ENCODE measurements around the gene UBE2V1.

UBE2V1 gene

DNA sequence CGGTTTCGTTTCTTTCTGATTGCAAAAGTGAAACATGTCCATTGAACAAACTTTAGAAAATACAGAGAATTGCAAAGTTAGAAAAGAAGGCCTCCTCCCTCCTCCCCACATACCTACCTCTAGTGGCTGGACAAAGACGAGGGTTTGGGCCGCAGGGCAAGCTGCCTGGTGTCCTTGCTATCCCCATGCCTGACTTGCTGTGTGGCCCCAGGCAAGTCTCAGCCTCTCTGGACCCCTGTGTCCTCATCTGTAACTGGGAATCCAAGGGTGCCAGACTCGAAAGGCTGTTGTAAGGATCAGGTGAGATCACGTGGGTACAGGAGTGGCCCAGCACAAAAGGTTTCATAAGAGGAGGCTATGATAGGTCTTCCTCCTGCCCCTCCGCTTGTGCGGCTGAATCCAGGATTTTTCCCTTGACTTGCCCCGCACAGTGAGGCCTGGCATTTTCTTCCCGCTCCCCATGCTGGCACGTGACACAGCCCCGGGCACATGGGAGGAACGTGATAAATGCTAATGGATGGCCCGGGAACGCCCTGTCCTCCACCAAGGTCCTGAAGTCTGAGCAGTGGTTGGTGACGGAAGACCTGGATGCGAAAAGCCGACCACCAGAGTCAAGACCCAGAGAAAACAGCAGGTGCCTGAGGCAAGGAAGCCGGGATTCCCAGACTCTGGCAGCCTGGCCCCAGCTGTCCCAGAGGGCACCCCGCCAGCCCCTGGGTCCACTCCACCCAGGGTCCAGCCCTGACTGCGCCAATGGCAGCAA, 55.8 kb downstream of the UBE2V1 start:
- Histone ChIP-seq H3K4me3 (ENCODE audit: low read depth, low read length) (no peak overlapping the region), H3K9me3 (ENCODE audit: control insufficient read depth, insufficient read depth, low read length) (no peaks in the 10 kb centered on the region), H3K36me3 (ENCODE audit: control insufficient read depth, insufficient read depth, low read length) (no peaks in the 10 kb centered on the region), H3K27ac (ENCODE audit: low read depth, low read length) (no peak overlapping the region), H3K27me3 (ENCODE audit: control insufficient read depth, insufficient read depth, low read length) (no peaks in the 10 kb centered on the region), H3K4me1 (ENCODE audit: control insufficient read depth, insufficient read depth, low read length) (no peaks in the 10 kb centered on the region), H3K9ac (ENCODE audit: low read depth, low read length) (no peak overlapping the region)

DNA sequence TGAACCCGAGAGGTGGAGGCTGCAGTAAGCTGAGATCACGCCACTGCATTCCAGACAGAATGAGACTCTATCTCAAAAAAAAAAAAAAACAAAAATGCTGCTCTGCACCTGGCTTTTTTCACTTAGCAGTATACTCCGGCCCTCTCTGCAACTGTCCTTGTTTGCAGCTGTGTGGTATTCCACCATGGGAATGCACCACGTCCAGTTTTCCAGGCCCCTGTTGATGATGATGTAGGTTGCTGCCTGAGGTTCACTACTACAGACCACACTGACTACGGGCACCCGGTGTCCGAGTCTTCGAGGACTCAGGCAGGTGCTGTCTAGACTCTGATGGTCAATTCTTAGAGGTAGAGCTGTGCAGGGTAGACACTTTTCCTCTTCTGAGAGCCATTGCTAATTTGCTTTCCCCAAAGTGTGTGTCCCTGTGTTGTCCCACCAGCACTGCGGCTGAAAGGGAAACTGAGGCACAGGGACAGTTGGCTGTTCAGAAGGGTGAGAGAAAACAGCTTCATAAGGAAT, 56.5 kb downstream of the UBE2V1 start:
- H3K27me3 ChIP-seq (ENCODE audit: control insufficient read depth, insufficient read depth, low read length): no peaks in the 10 kb centered on the region
- no peaks in the 10 kb centered on the region for H3K4me1 ChIP-seq (ENCODE audit: control insufficient read depth, insufficient read depth, low read length)
- H3K36me3 ChIP-seq (ENCODE audit: control insufficient read depth, insufficient read depth, low read length): no peaks in the 10 kb centered on the region
- H3K9me3 ChIP-seq (ENCODE audit: control insufficient read depth, insufficient read depth, low read length): no peaks in the 10 kb centered on the region
- no peak overlapping the region for H3K9ac ChIP-seq (ENCODE audit: low read depth, low read length)
- H3K4me3 ChIP-seq (ENCODE audit: low read depth, low read length): no peak overlapping the region
- no peak overlapping the region for H3K27ac ChIP-seq (ENCODE audit: low read depth, low read length)

DNA sequence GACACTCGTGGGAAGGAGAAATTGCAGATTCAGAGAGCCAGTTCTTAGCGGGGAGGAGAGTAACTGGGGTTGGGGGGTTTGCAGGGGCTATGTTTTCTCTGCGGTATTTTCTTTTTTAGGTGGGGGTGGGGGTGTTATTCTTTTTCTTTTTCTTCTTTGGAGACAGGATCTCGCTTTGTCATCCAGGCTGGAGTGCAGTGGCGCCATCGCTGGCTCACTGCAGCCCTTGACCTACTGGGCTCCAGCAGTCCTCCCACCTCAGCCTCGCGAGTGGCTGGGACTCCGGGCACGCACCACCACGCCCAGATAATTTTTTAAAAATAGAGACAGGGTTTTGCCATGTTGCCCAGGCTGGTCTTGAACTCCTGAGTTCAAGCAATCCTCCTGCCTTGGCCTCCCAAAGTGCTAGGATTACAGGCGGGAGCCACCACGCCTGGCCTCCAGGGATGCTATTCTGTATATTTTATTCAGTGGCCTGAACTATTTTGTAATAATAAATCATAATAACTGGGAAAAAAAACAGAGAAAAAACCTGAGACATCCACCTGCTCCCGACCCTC, 57.3 kb downstream of the UBE2V1 start:
- no peaks in the 10 kb centered on the region for H3K9me3 ChIP-seq (ENCODE audit: control insufficient read depth, insufficient read depth, low read length)
- H3K36me3 ChIP-seq (ENCODE audit: control insufficient read depth, insufficient read depth, low read length): no peaks in the 10 kb centered on the region
- H3K9ac ChIP-seq (ENCODE audit: low read depth, low read length): no peak overlapping the region
- no peaks in the 10 kb centered on the region for H3K27me3 ChIP-seq (ENCODE audit: control insufficient read depth, insufficient read depth, low read length)
- H3K4me1 ChIP-seq (ENCODE audit: control insufficient read depth, insufficient read depth, low read length): no peaks in the 10 kb centered on the region
- no peak overlapping the region for H3K27ac ChIP-seq (ENCODE audit: low read depth, low read length)
- no peak overlapping the region for H3K4me3 ChIP-seq (ENCODE audit: low read depth, low read length)

DNA sequence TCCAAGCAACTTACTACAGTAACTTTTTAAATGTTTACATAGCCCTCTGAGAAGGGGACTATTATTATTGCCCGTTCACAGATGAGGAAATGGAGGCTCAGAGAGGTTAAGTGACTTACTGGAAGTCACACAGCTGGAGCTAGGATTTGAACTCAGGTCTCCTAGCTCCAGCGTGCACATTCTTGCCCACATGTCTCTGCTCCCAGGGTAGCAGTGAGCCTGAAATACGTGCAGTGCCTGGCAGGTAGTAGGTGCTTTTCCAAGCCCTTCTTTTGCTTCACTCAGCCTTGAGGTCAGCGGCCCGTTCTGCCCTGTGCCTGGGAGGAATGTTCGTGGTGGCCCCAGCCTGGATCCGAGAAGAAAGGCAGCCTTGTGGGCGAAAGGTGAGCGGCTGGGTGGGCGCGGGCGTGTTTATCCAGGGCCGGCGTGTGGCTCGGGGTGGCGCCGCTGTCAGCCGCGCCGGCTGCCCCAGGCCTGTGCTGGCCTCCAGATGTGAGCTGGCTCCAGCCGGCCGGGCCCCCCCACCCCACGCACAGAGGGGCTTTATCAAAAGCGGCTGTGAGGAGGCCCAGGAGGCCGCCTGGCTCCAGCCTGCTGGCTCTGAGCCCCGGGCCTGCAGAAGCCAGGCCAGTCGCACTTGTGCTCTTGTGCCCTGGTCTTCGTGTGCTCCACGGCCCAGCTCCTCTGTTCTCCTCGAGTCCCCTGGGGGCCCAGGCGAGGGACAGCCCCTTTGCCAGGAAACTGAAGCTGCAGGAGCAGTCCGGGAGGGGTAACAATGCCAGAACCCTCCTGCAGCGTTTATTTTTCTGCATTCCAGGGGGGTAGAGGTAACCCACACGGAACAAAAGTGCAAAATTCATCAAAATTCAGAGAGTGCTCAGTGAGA, 58.1 kb downstream of the UBE2V1 start:
- Histone ChIP-seq H3K9me3 (ENCODE audit: control insufficient read depth, insufficient read depth, low read length) (no peaks in the 10 kb centered on the region), H3K4me1 (ENCODE audit: control insufficient read depth, insufficient read depth, low read length) (no peaks in the 10 kb centered on the region), H3K9ac (ENCODE audit: low read depth, low read length) (no peak overlapping the region), H3K27ac (ENCODE audit: low read depth, low read length) (no peak overlapping the region), H3K36me3 (ENCODE audit: control insufficient read depth, insufficient read depth, low read length) (no peaks in the 10 kb centered on the region), H3K27me3 (ENCODE audit: control insufficient read depth, insufficient read depth, low read length) (no peaks in the 10 kb centered on the region), H3K4me3 (ENCODE audit: low read depth, low read length) (no peak overlapping the region)

DNA sequence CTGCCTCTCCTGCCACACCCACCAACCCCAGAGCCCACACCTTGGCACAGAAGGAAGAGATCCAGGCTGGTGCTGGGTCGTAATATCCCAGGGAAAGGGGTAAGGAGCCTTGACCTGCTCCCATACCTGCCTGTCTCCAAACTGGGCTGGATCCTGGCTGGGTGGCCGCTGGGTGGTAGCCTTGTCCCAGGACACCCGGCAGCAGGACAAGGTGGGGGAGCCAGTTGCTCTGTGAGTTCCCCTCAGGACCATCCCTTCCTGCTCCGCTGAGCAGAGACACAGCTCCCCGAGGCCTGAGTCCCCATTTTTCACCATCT, 58.8 kb downstream of the UBE2V1 start:
- Histone ChIP-seq H3K27ac (ENCODE audit: low read depth, low read length) (no peak overlapping the region), H3K9ac (ENCODE audit: low read depth, low read length) (no peak overlapping the region), H3K27me3 (ENCODE audit: control insufficient read depth, insufficient read depth, low read length) (no peaks in the 10 kb centered on the region), H3K9me3 (ENCODE audit: control insufficient read depth, insufficient read depth, low read length) (no peaks in the 10 kb centered on the region), H3K4me3 (ENCODE audit: low read depth, low read length) (no peak overlapping the region), H3K36me3 (ENCODE audit: control insufficient read depth, insufficient read depth, low read length) (no peaks in the 10 kb centered on the region), H3K4me1 (ENCODE audit: control insufficient read depth, insufficient read depth, low read length) (no peaks in the 10 kb centered on the region)

DNA sequence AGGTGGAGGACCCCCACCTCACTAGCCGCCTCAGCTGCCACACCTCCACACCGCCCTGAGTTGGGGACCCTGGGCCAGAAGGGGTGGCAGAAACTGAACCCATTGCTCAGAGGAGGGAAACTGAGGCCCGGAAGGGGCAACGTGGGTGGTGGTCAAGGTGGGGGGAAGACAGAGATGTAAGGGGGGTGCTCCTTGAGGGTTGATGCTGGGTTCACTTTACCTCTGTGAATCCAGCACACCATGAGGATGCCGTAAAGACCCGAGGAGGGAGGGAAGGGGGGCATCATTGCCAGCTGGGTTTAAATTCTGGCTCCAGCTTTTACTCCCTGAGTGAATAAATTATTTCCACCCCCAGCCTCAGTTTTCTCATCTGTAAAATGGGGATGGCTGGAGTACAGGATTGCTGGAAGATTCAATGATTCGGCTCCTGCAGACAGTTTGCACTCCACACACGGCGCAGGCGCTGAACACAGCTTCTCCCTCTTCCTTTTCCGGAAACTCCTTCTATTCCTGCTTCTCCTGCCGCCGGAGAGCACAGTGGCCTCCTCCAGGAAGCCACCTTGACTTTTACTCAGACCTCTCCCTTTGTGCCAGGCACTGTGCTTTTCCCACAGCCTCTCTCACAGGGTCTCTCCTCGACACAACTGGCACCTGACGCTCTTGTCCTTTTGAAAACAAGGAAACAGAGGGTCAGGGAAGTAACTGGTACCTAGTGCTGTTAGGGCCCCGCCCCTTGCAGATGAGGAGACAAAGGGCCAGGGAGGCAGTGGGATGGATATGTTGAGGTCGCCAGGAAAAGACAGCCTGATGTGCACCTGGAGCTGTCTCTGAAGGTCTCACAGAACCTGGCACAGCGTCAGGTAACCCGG, 59.4 kb downstream of the UBE2V1 start:
- H3K9me3 ChIP-seq (ENCODE audit: control insufficient read depth, insufficient read depth, low read length): no peaks in the 10 kb centered on the region
- no peak overlapping the region for H3K27ac ChIP-seq (ENCODE audit: low read depth, low read length)
- H3K4me3 ChIP-seq (ENCODE audit: low read depth, low read length): no peak overlapping the region
- H3K4me1 ChIP-seq (ENCODE audit: control insufficient read depth, insufficient read depth, low read length): no peaks in the 10 kb centered on the region
- no peak overlapping the region for H3K9ac ChIP-seq (ENCODE audit: low read depth, low read length)
- no peaks in the 10 kb centered on the region for H3K36me3 ChIP-seq (ENCODE audit: control insufficient read depth, insufficient read depth, low read length)
- no peaks in the 10 kb centered on the region for H3K27me3 ChIP-seq (ENCODE audit: control insufficient read depth, insufficient read depth, low read length)

DNA sequence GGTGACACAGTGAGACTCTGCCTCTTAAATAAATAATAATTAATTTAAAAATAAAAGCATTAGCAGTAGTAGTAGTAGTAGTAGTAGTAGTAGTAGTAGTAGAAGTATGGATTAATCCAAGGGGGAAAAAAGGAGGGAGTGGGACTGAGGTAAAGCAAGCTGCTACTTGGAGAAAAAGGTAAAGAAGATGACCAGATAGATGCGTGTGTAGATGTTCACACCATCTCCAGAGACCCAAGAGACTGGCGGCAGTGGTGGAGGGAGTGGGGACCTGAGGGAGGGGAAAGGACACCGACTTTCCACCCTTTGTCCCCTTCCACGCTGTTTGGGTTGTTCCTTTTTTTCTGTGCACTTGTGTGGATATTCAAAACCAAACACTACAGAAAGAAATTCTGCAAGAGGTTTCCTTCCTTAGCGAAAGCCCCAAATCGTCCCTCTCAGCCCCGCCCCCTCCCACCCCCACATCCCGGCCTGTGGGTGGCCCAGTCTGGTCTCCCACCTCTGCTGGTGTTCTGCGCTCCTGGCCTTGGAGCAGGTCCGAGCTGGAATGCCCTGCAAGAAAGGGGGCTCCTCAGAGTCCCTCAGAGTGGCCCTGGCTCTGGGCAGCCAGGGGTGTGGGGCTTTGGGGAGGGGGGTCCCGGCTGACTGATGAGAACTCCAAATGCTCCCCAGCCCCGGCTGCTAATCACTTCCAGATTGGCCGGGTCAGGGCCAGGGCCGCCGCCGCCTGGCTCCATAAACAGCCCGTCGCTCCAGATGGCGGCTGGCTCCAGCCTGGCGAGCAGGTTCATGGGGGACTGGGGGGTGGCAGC, 60.2 kb downstream of the UBE2V1 start:
- Histone ChIP-seq H3K27ac (ENCODE audit: low read depth, low read length) (no peak overlapping the region), H3K4me1 (ENCODE audit: control insufficient read depth, insufficient read depth, low read length) (no peaks in the 10 kb centered on the region), H3K27me3 (ENCODE audit: control insufficient read depth, insufficient read depth, low read length) (no peaks in the 10 kb centered on the region), H3K9me3 (ENCODE audit: control insufficient read depth, insufficient read depth, low read length) (no peaks in the 10 kb centered on the region), H3K9ac (ENCODE audit: low read depth, low read length) (no peak overlapping the region), H3K4me3 (ENCODE audit: low read depth, low read length) (no peak overlapping the region), H3K36me3 (ENCODE audit: control insufficient read depth, insufficient read depth, low read length) (no peaks in the 10 kb centered on the region)

DNA sequence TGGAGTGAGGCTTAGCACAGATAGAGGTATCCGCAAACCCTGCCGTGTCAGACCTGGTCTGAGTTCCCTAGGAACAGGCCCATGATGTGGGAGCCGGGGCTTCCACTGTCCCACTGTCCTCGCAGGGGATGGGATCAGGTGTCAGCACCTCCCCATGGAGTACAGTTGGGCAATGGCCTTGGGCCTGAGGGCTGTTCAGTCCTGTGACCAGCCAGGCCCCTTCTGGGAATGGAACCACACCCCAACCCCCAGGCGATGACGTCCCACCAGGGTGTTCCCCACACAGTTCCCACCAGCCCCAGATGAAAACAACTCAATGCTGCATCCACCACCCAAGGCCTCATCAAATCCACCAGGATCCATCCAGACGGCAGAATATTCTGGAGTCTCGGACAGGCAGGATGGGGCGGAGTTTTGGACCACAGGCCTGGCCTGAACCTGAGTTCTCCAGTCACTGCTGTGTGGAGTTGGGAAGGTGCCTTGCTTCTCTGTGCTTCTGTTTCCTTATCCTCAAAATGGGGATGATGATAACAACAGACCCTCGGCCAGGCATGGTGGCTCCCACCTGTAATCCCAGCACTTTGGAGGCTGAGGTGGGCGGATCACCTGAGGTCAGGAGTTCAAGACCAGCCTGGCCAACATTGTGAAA, 62.2 kb downstream of the UBE2V1 start:
- H3K27me3 ChIP-seq (ENCODE audit: control insufficient read depth, insufficient read depth, low read length): no peaks in the 10 kb centered on the region
- H3K4me3 ChIP-seq (ENCODE audit: low read depth, low read length): no peak overlapping the region
- H3K9me3 ChIP-seq (ENCODE audit: control insufficient read depth, insufficient read depth, low read length): no peaks in the 10 kb centered on the region
- H3K9ac ChIP-seq (ENCODE audit: low read depth, low read length): no peak overlapping the region
- no peak overlapping the region for H3K27ac ChIP-seq (ENCODE audit: low read depth, low read length)
- no peaks in the 10 kb centered on the region; the same call in 1 of the 2 replicates for H3K4me1 ChIP-seq (ENCODE audit: control insufficient read depth, insufficient read depth, low read length)
- no peaks in the 10 kb centered on the region for H3K36me3 ChIP-seq (ENCODE audit: control insufficient read depth, insufficient read depth, low read length)

DNA sequence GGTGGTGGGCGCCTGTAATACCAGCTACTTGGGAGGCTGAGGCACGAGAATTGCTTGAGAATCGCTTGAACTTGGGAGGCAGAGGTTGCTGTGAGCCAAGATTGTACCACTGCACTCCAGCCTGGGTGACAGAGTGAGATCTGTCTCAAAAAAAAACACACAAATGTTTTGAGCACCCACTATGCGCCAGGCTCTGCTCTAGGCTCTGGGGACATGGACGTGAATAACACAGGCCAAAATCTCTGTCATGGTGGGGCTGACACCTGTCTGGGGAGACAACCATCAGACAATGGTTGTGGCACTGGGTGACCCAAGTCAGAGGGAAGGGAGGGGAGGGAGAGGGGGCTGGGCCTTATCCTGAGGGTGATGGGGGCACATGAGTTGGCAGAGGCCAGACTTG, 62.7 kb downstream of the UBE2V1 start:
- Histone ChIP-seq H3K9ac (ENCODE audit: low read depth, low read length) (no peak overlapping the region), H3K9me3 (ENCODE audit: control insufficient read depth, insufficient read depth, low read length) (no peaks in the 10 kb centered on the region), H3K27ac (ENCODE audit: low read depth, low read length) (no peak overlapping the region), H3K27me3 (ENCODE audit: control insufficient read depth, insufficient read depth, low read length) (no peaks in the 10 kb centered on the region), H3K4me1 (ENCODE audit: control insufficient read depth, insufficient read depth, low read length) (no peaks in the 10 kb centered on the region; the same call in 1 of the 2 replicates), H3K4me3 (ENCODE audit: low read depth, low read length) (no peak overlapping the region), H3K36me3 (ENCODE audit: control insufficient read depth, insufficient read depth, low read length) (no peaks in the 10 kb centered on the region)
